C4-2B (cell line): Measurements from ENCODE around the gene SLC17A2.
"Not testable (repeated sequence)": the region's sequence is repeated elsewhere in the genome, so short reads cannot be mapped to it uniquely, and the experiment has no call there.

Experiments
- H3K27ac ChIP-seq: fragments of 450-650 bp; 2 replicates; pipeline ENCODE4 v1.5.1; 2017
- CTCF ChIP-seq: fragments of 450-650 bp; conservative IDR thresholded peaks from 2 replicates; pipeline ENCODE4 v1.5.1; 2017; ENCODE audit warnings: mild to moderate bottlenecking
- ZFX ChIP-seq: fragments of 450-650 bp; IDR thresholded peaks from 2 replicates; pipeline ENCODE4 v1.6.1; 2017

SLC17A2 gene

GRCh38 chr6:25942561-25943147 lies 12.2 kb upstream of the SLC17A2 start:
- TF ChIP-seq CTCF (peak; percentile 87), ZFX (no peak)
- H3K27ac ChIP-seq: no peak overlapping the region

GRCh38 chr6:25939593-25939992 lies 9.1 kb upstream of the SLC17A2 start:
- no peak overlapping the region for H3K27ac ChIP-seq
- TF ChIP-seq ZFX (no peak), CTCF (no peak)

GRCh38 chr6:25935953-25936352 lies 5.5 kb upstream of the SLC17A2 start:
- no peak for TF ChIP-seq CTCF
- TF ChIP-seq ZFX: no peak
- H3K27ac ChIP-seq: no peak overlapping the region

GRCh38 chr6:25934735-25935313 lies 4.3 kb upstream of the SLC17A2 start:
- TF ChIP-seq CTCF (no peak), ZFX (no peak)
- H3K27ac ChIP-seq: no peak overlapping the region

- no peak overlapping the region for H3K27ac ChIP-seq
- no peak for TF ChIP-seq ZFX
- TF ChIP-seq CTCF: no peak
These were observed 3.7 kb upstream of the SLC17A2 start for GRCh38 chr6:25934156-25934555.

- no peak overlapping the region for H3K27ac ChIP-seq
- no peak for TF ChIP-seq ZFX
- TF ChIP-seq CTCF: no peak
These were observed 869 bp upstream of the SLC17A2 start for GRCh38 chr6:25931411-25931709.

GRCh38 chr6:25929785-25930184 lies 706 bp downstream of the SLC17A2 start:
- H3K27ac ChIP-seq: not testable (repeated sequence)
